GM21367 (cell line): Measurements from ENCODE around the gene KDELR1.

Source experiments
- ATAC-seq: cut with Tn5 transposase; IDR thresholded peaks from one replicate; pipeline ENCODE4 v1.9.1; 2021; ENCODE audit not compliant: unreplicated experiment

The KDELR1 gene

DNA sequence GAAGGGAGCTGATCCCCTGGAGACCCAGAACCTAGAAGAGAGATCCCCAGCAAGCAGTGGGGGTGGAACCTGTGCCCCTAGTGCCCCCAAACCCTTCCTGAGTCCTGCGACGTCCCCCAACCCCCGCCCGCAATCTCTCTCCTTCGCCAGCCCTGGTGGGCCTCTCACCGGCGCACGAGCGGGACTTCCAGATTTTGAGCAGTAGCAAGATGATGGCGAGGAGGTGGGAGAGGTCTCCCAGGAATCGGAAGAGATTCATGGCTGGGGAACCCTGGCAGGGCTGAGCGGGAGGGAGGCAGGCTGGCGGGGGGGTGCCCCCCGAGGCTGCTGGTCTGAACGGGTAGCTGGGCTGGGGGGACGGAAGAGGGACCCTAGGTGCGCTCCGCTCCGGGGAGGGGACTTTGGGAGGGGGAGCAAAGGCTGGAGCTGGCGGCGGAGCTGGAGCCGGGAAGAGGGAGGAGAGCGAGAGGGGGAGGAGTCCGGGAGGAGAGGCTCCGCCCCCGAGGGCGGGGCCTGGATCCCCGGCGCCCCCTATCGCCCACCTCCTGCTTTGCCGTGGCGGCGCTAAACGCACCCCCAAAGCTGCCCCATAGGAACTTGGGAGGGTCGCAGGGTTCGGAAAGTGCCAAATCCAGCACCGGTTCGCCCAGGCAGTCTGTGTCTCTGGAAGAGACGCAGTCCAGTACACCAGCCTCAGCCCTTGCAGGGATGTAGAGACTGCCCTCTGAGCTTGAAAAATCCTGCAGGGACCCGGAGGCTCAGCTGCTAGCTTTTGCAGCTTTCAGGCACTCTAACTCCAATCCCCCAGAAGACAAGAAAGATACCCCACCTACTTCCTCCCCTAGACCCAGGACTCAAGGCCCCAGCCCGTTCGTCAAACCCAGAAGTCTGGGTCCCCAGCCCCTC lies at the start of gene KDELR1:
TSS of gene KDELR1 (minus strand) at position 452 of the 906 bp plus-strand sequence. CDS start at position 259, 193 bp downstream.
- ATAC-seq = no peak

DNA sequence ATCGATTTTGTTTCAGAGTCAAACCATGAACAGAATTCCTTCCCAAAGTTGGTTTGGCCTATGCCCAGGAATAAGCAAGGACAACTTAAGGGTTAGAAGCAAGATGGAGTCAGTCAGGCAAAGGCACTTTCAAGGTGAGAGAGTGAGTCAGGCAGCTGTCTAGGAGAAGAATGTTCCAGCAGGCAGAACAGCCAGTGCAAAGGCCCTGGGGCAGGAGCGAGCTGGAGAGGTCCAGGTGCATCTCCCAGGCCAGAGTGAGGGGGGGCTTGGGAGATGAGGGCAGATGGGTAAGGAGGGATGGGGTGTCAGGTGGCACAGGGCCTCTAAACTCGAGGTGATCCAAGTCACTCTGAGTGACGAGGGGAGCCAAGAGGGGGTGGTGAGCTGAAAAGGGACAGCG lies 45.2 kb upstream of the KDELR1 start:
- ATAC-seq = no peak

- ATAC-seq = no peak
Measured at GRCh38 chr19:48433337-48433736, 42.0 kb upstream of the KDELR1 start.

DNA sequence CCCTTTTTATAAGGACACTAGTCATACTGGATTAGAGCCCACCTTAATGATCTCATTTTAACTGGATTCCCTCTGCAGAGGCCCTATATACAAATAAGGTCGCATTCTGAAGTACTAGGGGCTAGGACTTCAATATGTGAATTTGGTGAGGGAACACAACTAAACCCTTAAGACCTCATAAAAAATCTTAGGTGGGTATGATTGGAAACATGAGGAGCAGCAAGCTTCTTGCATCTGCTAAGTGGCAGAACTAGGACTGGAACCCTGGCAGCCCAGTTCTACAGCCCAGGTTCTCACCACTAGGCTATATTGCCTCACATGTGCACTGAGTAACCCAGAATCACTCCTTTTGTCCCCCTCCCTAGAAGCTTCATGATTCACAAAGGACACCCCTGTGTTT lies 37.3 kb upstream of the KDELR1 start:
- ATAC-seq = no peak

- ATAC-seq = no peak
Measured at GRCh38 chr19:48424694-48425219, 33.4 kb upstream of the KDELR1 start.

- no peak for ATAC-seq
Measured at GRCh38 chr19:48421548-48421947, 30.2 kb upstream of the KDELR1 start.

DNA sequence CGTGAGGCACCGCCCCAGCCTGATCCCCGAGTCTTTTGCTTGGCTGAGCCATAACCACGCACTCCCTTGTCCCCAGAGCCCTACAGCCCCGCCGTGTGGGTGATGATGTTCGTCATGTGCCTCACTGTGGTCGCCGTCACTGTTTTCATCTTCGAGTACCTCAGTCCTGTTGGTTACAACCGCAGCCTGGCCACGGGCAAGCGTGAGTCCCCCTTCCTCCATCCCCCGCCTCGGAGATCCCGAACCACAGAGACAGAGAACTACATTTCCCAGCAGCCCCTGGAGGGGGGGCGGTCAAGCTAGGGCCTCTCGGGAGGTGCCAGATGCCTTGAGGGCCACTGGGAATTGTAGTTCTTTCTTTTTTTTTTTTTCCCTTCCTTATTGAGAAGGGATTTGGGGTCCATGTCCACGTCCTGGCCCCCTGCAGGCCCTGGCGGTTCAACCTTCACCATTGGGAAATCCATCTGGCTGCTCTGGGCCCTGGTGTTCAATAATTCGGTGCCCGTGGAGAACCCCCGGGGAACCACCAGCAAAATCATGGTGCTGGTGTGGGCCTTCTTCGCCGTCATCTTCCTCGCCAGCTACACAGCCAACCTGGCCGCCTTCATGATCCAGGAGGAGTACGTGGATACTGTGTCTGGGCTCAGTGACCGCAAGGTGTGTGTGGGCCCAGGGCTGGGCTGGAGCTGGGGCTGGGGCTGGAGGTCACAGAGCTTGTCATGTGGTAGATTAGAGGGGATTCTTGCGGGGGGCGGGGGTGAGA lies 28.0 kb upstream of the KDELR1 start:
- no peak for ATAC-seq

DNA sequence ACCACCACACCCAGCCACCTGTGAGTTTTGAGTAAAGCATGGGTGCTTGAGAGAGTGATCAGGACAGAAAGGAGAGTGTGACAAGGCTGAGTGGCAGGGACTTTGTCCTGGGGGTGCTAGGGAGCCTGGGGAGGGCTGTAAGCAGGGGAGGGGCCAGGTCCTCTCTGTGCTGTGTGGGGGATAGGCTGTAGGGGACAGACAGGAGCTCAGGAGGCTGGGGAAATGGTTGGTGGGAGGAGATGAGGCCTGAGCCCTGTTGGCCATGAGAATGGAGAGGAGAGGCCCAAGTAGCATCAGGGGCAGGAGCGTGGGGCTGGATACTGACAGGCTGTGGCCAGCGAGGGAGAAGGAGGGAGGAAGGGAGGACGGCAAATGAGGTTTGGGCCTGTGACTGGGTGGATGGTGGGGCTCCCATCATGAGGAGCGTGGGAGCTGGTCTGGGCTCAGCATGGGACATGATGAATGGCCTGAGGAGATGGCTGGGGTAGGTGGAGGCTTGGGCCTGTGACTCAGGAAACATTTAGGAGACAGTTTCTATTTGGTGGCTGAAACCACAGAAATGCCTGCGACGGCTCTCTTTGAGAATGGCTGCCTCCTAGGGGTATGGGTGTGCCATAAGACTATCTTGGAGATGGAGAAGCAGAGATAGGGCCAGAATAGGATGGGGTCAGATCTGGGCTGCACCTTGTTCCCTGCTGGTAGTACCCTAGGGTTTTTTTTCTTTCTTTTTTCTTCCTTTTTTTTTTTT lies 27.1 kb upstream of the KDELR1 start:
- no peak for ATAC-seq

DNA sequence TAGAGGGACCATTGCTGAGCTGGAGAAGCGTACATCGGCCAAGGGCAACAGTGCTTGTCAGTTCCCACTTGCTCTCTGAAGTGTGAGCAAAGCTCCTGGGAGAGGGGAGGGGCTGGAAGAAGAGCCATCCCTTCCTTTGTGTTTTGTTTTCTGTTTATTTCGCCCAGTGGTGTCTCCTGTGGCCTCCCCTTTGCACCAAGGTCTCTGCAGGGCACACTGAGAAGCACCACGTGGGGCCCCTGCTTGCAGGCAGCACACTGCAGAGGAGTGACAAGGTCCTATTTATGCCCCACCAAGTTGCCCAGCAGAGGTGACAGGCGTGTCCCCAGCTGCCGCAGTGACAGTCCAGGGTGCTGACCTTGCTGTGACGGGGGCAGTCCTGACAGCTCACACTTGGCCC lies 26.1 kb upstream of the KDELR1 start:
- no peak for ATAC-seq

- no peak for ATAC-seq
Measured at GRCh38 chr19:48415806-48416221, 24.5 kb upstream of the KDELR1 start.

DNA sequence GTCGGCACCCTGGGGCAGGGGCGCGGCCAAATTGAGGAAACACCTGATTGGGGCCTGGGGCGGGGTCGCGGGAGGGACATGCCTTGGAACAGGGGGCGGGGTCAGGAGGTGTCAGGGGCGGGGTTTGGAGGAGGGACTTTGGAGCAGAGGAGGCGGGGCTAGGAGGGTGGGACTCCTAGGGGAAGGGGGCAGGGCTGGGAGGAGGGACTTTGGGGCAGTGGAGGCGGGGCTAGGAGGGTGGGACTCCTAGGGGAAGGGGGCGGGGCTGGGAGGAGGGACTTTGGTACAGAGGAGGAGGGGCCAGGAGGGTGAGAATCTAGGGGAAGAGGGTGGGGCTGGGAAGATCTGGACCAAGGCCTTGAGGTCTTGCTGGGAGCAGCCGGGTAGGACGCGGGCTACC lies 24.0 kb upstream of the KDELR1 start:
- ATAC-seq = no peak

DNA sequence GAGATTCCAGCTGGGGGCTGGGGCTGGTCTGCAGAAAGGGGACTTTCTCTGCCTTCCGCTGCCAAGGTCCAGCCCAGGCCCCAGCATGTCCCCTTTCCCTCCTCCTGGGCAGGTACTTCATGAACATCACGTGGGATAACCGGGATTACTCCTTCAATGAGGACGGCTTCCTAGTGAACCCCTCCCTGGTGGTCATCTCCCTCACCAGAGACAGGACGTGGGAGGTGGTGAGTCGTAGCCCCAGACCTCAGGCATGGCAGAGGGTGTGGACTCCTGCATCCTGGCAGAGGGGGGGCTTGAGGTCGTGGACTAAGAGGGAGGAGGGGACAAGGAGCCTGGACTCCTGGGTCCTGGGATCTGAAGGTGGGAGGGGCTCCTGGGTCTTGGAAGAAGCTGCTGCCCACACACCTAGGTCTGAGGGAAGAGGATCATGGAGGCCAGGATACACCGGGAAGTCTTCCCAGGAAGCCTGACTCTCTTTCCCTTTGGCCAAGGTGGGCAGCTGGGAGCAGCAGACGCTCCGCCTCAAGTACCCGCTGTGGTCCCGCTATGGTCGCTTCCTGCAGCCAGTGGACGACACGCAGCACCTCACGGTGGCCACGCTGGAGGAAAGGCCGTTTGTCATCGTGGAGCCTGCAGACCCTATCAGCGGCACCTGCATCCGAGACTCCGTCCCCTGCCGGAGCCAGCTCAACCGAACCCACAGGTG lies 22.7 kb upstream of the KDELR1 start:
- ATAC-seq = no peak

DNA sequence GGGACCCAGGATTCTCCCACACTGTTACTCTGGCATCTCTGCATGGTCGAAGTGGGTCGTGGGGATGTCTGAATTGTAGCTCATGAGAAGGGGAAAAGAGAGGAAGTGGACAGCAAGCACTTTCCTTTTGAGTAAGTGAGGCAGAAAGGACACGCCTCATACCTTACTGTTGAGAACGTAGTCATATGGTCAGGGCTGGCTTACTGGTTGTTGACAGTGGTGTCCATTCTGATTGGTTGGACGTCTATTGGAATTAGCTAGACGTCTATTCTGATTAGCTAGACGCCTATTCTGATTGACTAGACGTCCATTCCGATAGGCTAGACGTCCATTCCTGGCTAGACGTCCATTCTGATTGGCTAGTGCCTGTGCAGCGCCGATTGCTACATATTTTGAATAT lies 14.5 kb upstream of the KDELR1 start:
- ATAC-seq = no peak

DNA sequence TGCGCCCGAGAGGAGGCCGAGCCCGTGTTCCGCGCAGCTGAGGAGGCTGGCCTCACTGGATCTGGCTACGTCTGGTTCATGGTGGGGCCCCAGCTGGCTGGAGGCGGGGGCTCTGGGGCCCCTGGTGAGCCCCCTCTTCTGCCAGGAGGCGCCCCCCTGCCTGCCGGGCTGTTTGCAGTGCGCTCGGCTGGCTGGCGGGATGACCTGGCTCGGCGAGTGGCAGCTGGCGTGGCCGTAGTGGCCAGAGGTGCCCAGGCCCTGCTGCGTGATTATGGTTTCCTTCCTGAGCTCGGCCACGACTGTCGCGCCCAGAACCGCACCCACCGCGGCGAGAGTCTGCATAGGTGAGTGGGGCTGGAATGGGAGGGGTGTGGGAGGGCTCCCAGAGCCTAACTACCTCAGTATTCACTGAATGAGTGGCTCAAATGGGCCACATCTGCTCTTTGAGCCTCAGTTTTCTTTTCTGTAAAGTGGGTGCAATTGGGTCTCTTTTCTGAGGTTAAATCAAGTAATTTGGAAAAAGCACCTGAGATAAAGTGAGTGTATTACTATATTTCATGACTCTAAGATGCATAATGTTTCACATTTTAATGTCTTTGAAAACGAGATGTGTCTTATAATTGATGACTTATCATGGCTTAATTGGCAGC lies 13.8 kb upstream of the KDELR1 start:
- no peak for ATAC-seq

- no peak for ATAC-seq
Measured at GRCh38 chr19:48403606-48404005, 12.3 kb upstream of the KDELR1 start.

- ATAC-seq = no peak
Measured at GRCh38 chr19:48401287-48401686, 9.9 kb upstream of the KDELR1 start.

DNA sequence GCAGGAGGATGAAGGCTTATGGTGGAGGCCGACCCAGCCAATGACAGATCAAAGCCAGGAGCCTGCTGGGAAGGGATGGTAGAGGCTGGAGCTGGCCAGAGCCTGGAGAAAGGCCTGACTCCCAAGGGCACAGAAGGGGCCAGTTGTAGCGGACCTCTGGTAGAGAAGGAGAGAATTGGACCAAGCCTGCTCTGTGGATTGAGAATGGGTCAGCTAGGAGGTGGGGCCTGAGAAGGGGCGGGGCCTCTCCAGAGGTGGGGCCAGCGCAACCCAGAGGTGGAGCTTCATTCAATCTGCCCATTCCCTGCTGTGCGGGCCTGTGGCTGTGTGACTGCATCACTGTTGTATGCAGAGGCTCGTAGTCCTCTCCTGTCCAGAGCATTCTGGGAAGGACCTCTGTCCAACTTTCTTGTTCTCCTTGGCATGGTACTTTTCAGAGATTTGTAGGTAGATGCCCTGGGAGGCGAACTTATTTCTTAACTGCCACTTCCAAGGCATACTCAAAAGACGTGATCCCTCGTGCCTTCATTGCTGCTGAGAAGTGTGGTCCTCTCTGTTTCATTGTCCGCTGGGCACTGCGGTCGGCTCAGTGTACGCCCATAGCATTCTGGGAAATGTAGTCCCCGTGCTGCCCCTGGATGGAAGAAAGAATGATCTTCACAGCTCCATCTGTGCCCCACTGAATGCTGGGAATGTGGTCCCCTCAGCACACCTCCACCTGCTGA lies 8.8 kb upstream of the KDELR1 start:
- no peak for ATAC-seq

GRCh38 chr19:48398375-48399235 lies 7.3 kb upstream of the KDELR1 start:
- ATAC-seq = peak; percentile 39

DNA sequence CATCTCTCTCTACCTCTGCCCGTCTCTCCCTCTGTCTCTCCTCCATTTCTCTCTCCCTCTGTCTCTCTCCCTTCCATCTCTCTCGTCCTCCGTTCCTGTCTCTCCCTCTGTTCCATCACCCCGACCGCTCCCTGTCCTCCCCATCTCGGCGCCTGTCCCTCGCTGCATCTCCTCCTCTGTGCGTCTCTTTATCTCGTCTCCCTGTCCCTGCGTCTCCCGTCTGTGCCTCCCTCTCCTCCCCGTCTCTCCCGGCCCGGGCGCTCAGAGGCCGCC lies 6.7 kb upstream of the KDELR1 start:
- no peak for ATAC-seq
